WI38 (cell line): ENCODE measurements around the gene ZNF76.

ENCODE experiments used
- H3K4me3 ChIP-seq: 2 replicates; pipeline ENCODE4 v1.5.1; 2011; ENCODE audit warnings: low read depth, mild to moderate bottlenecking, control low read depth, low read length
- CTCF ChIP-seq: IDR thresholded peaks from 2 replicates; pipeline ENCODE4 v1.5.1; 2012; ENCODE audit warnings: low read depth, mild to moderate bottlenecking, control low read depth, low read length

Gene ZNF76

DNA sequence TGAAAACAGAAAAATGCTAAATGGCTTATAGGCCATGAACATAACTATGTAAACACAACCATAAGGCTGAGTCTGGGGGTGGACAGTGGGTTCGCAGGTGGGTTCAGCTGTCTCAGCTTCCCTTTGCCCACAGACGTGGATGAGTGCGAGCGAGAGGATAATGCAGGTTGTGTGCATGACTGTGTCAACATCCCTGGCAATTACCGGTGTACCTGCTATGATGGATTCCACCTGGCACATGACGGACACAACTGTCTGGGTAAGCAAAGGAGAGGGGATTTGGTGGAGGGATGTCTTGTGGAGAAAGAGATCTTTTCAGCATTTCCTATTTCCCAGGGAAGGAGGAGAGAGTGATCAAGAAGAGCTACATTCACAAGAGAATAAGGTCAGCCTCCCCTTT lies 31.1 kb upstream of the ZNF76 start:
- TF ChIP-seq CTCF = no peak
- no peak overlapping the region for H3K4me3 ChIP-seq

GRCh38 chr6:35229304-35229703 lies 30.2 kb upstream of the ZNF76 start:
- no peak for TF ChIP-seq CTCF

DNA sequence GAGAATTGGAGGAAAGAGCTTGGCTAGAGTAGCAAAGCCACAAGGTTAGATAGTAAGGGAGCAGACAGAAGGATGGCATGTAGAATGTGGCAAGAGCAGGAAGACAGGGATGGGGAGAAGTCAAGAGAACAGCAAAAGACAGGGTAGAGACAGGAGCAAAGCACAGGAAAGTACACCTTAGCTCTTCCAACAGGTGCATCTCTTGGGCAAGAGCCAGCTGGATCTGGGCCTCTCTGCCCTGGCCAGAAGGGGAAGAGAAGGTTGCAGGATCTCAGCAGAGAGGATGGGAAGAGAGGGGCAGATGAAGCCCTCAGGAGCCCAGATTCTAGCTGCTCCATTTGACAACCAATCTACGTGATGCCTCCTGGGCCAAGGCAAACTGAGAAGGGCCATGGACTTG lies 29.0 kb upstream of the ZNF76 start:
- H3K4me3 ChIP-seq = no peak overlapping the region
- TF ChIP-seq CTCF = no peak

More at GRCh38 chr6:35229304-35229703, 30.2 kb upstream of the ZNF76 start:
- H3K4me3 ChIP-seq = no peak overlapping the region

DNA sequence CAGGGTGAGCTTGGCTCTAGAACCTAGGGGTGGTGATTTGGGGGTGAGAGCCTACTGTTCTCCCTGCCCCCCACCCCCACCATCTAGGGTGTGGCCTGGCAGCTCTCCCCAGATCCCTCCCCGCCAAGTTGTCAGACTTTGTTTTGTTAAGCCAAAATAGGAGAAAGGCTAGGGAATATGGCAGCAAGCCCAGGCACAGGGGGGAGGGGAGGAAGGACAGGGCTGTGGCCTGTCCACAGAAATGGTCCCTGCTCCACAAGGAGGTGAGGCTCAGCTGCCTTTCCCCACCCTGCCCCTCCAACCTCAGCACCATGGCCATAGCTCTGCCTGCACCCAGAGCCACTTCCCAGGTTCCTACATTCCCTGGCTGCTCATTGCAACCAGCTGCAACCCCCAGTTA lies 28.6 kb upstream of the ZNF76 start:
- TF ChIP-seq CTCF = no peak
- H3K4me3 ChIP-seq = no peak overlapping the region

- no peak overlapping the region for H3K4me3 ChIP-seq
- no peak for TF ChIP-seq CTCF
Measured at GRCh38 chr6:35231563-35231962, 28.0 kb upstream of the ZNF76 start.

DNA sequence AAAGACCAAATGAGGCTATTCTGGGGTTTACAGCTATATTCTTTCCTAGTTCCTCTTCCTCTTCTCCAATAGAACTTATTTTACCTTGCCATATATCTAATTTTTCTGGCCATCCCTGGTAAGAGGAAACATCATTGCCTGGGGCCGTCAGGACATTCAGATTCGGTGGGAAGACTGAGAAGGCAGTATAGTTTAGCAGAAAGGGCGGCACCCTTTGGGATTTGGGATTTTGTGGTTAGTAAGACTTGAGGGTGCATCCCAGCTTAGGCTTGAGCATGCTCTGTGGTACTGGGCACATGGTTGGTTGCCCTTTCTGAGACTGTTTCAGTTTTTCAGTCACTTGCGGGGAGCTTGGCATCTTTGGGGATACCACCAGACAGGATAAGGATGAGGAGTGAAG lies 24.6 kb upstream of the ZNF76 start:
- no peak overlapping the region for H3K4me3 ChIP-seq
- no peak for TF ChIP-seq CTCF

DNA sequence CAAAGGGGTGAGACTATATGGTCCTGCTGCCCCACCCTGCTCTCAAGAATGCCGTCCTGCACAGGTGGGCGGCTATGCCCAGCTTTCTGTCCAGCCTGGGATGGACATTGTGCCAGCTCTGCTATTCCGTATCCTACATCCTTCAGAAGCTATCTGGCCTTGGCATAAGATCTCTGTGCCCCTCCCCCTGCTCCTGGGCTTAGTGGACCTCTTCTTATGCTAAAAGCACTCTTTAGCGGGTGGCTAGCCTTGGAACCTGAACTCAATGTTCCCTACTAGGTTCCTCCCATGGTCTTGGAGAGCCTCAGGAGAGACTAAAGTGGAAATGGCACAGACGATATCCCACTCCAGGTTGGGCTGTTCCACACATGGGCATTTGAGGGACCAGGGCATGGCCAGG lies 23.3 kb upstream of the ZNF76 start:
- H3K4me3 ChIP-seq = no peak overlapping the region
- no peak for TF ChIP-seq CTCF
